ENCODE results near the gene KPNA1.
"Not testable (repeated sequence)": the region's sequence is repeated elsewhere in the genome, so short reads cannot be mapped to it uniquely, and the experiment has no call there.

The KPNA1 gene

GRCh38 chr3:122457706-122458105, 57.0 kb downstream of the KPNA1 start:
- in situ Hi-C loops (cut with HindIII; ENCODE audit: low sequenced_read_pairs), result no loop called here
- TF ChIP-seq, protein P1, sequence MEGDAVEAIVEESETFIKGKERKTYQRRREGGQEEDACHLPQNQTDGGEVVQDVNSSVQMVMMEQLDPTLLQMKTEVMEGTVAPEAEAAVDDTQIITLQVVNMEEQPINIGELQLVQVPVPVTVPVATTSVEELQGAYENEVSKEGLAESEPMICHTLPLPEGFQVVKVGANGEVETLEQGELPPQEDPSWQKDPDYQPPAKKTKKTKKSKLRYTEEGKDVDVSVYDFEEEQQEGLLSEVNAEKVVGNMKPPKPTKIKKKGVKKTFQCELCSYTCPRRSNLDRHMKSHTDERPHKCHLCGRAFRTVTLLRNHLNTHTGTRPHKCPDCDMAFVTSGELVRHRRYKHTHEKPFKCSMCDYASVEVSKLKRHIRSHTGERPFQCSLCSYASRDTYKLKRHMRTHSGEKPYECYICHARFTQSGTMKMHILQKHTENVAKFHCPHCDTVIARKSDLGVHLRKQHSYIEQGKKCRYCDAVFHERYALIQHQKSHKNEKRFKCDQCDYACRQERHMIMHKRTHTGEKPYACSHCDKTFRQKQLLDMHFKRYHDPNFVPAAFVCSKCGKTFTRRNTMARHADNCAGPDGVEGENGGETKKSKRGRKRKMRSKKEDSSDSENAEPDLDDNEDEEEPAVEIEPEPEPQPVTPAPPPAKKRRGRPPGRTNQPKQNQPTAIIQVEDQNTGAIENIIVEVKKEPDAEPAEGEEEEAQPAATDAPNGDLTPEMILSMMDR (IDR thresholded peaks at IDR 0.05; ENCODE audit: low read depth, low read length), result no peak
- no peak for DNase-seq (ENCODE audit: low read depth, low spot score)
- H3K4me3 ChIP-seq (ENCODE audit: low read depth, low read length), result no peak overlapping the region

GRCh38 chr3:122456074-122456473, 58.7 kb downstream of the KPNA1 start:
- in situ Hi-C loops (cut with HindIII; ENCODE audit: low sequenced_read_pairs), result no loop called here
- H3K4me3 ChIP-seq (ENCODE audit: low read depth, low read length), result no peak overlapping the region
- TF ChIP-seq, protein P1 (IDR thresholded peaks at IDR 0.05; ENCODE audit: low read depth, low read length), result no peak
- no peak for DNase-seq (ENCODE audit: low read depth, low spot score)

DNA sequence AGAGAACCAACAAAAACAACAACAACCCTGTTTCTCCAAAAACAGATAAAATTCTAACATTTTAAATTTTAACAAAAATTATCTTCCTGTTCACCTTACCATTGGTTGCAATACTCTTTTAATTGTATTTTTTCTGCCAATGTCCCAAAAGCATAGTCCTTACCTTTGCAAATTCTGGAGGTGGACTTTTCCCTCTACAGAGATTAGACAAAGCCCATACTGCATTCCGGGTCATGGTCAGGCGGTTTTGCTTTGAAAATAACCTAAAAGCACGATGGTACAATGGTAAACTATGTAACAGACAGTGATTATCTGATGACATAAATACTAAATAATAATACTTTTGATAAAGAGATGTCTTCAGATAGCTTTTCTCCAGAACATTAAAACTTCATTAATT, 63.4 kb downstream of the KPNA1 start:
- in situ Hi-C loops (cut with HindIII; ENCODE audit: low sequenced_read_pairs), result no loop called here
- H3K4me3 ChIP-seq (ENCODE audit: low read depth, low read length), result no peak overlapping the region
- TF ChIP-seq, protein P1 (IDR thresholded peaks at IDR 0.05; ENCODE audit: low read depth, low read length), result no peak
- no peak for DNase-seq (ENCODE audit: low read depth, low spot score)

GRCh38 chr3:122448218-122448617, 66.5 kb downstream of the KPNA1 start:
- in situ Hi-C loops (cut with HindIII; ENCODE audit: low sequenced_read_pairs); H3K4me3 ChIP-seq (ENCODE audit: low read depth, low read length); DNase-seq (ENCODE audit: low read depth, low spot score): not testable (repeated sequence)

DNA sequence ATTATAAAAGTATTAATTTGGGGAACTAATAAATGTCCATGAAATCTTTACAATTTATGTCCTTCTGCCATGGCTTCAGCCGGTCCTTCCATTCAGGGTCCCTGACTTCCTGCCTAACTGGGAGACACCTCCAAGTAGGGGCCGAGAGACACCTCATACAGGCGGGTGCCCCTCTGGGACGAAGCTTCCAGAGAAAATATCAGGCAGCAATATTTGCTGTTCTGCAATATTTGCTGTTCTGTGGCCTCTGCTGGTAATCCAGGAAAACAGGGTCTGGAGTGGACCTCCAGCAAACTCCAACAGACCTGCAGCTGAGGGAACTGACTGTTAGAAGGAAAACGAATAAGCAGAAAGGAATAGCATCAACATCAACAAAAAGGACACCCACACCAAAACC, 70.2 kb downstream of the KPNA1 start:
- in situ Hi-C loops (cut with HindIII; ENCODE audit: low sequenced_read_pairs), result not testable (repeated sequence)

GRCh38 chr3:122443762-122444490, 70.8 kb downstream of the KPNA1 start:
- H3K4me3 ChIP-seq (ENCODE audit: low read depth, low read length); in situ Hi-C loops (cut with HindIII; ENCODE audit: low sequenced_read_pairs); DNase-seq (ENCODE audit: low read depth, low spot score): not testable (repeated sequence)

More for the DNA sequence above, 70.2 kb downstream of the KPNA1 start:
- DNase-seq (ENCODE audit: low read depth, low spot score); H3K4me3 ChIP-seq (ENCODE audit: low read depth, low read length): not testable (repeated sequence)

GRCh38 chr3:122443090-122443489, 71.6 kb downstream of the KPNA1 start:
- no peak for DNase-seq (ENCODE audit: low read depth, low spot score)
- TF ChIP-seq, protein P1 (IDR thresholded peaks at IDR 0.05; ENCODE audit: low read depth, low read length), result no peak
- in situ Hi-C loops (cut with HindIII; ENCODE audit: low sequenced_read_pairs), result no loop called here
- no peak overlapping the region for H3K4me3 ChIP-seq (ENCODE audit: low read depth, low read length)

DNA sequence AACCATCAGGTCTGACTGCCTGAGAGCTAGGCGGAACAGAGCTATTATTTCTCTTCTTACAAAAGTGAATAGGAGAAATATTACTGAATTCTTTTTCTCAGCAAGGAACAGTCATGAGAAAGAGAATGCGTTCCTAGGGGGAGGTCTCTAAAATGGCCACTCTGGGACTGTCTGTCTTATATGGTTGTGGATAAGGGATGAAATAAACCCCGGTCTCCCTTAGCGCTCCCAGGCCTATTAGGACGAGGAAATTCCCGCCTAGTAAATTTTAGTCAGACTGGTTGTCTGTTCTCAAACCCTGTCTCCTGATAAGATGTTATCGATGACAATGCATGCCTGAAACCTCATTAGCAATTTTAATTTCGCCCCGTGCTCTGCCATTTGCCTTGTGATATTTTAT, 78.8 kb downstream of the KPNA1 start:
- no peak overlapping the region for H3K4me3 ChIP-seq (ENCODE audit: low read depth, low read length)
- DNase-seq (ENCODE audit: low read depth, low spot score), result no peak
- TF ChIP-seq, protein P1 (IDR thresholded peaks at IDR 0.05; ENCODE audit: low read depth, low read length), result no peak
- in situ Hi-C loops (cut with HindIII; ENCODE audit: low sequenced_read_pairs), result no loop called here

Measured in astrocyte of the spinal cord (primary cell).